HG02798 (cell line): ENCODE measurements around the gene TM9SF3.
A peak's percentile ranks its signal among the peaks of the same experiment; 100 is the strongest.
"Not testable (repeated sequence)": the region's sequence is repeated elsewhere in the genome, so short reads cannot be mapped to it uniquely, and the experiment has no call there.

Source experiments
- ATAC-seq: cut with Tn5 transposase; IDR thresholded peaks from one replicate; pipeline ENCODE4 v1.9.1; 2021; ENCODE audit warnings: mild to moderate bottlenecking; ENCODE audit not compliant: unreplicated experiment, poor library complexity

The TM9SF3 gene

GRCh38 chr10:96606216-96606615 is 19.4 kb upstream of the TM9SF3 start:
- no peak for ATAC-seq

DNA sequence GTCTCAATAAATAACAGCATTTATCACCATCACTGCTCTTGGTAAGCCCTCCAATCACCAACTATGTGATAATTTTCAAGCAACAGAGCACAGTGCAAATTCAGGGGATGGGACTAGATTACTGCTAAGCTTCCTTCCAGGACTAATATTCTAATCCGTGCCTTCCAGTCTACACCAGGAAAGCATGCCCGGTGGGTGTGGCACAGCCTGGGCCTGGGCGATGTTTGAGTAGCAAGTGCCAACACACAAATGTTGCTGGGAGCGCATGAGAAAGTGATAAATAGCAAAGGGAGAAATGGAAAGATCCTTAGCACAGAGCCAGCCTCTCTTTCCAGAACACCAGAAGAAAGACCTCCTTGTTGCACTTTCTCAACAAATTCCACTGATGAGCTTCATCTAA is 13.5 kb upstream of the TM9SF3 start:
- ATAC-seq: no peak

DNA sequence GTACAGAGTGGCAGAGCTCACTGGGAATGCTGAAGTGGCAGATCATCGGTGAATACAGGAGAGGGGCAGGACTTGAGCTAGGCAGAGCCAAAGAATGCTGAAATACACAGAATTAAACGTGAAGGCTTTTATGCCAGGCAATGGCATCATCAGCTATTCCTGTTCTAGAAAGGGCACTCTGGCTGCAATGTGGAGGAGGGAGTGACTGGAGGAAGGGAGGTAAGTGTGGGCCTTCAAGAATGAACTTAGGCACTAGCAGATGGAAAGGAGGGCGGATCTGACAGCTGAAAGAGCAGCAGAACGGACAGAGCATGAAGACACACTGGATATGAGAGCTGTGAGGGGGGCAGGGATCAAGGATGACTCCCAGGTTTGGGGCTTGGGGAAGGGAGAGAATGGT is 12.0 kb upstream of the TM9SF3 start:
- no peak for ATAC-seq

- ATAC-seq: no peak
These were observed 9.9 kb upstream of the TM9SF3 start for GRCh38 chr10:96596422-96597407.

GRCh38 chr10:96595741-96596140 is 8.9 kb upstream of the TM9SF3 start:
- ATAC-seq: no peak

DNA sequence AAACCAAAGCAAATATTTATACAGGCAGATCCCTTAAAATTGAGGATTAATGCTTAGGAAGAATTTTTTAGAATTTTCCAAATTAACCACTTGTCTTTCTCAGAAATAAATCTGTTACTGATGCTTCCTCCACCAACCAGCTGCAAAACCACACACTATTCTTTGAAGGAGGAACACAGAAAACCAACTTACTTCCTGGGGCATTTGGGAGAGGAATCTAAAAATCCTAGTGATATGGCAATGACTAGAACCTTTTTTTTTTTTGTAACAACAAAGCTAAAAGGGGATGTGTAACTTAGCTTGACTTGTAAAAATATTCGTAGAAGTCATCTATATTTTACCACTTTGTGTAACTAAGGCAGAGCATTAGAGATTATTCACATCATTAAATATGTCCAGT is 5.1 kb upstream of the TM9SF3 start:
- no peak for ATAC-seq

GRCh38 chr10:96588616-96589419 is 2.0 kb upstream of the TM9SF3 start:
- ATAC-seq: peak; percentile 24

GRCh38 chr10:96588060-96588554 is 1.3 kb upstream of the TM9SF3 start:
- ATAC-seq: no peak

- ATAC-seq: no peak
These were observed 650 bp upstream of the TM9SF3 start for GRCh38 chr10:96587264-96588059.

GRCh38 chr10:96585736-96586418 is 935 bp downstream of the TM9SF3 start:
- no peak for ATAC-seq

DNA sequence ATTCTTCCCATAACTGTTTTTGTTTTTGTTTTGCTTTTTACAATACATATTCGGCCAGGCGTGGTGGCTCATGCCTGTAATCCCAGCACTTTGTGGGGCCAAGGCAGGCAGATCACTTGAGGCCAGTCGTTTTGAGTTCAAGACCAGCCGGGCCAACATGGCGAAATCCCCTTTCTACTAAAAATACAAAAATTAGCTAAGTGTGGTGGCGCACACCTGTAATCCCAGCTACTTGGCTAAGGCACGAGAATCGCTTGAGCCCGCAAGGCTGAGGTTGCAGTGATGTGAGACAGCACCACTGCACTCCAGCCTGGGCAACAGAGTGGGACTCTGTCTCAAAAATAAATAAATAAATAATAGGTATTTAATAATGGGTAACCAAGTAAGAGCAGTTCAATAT is 2.3 kb downstream of the TM9SF3 start:
- no peak for ATAC-seq

GRCh38 chr10:96584035-96584434 is 2.8 kb downstream of the TM9SF3 start:
- ATAC-seq: no peak

DNA sequence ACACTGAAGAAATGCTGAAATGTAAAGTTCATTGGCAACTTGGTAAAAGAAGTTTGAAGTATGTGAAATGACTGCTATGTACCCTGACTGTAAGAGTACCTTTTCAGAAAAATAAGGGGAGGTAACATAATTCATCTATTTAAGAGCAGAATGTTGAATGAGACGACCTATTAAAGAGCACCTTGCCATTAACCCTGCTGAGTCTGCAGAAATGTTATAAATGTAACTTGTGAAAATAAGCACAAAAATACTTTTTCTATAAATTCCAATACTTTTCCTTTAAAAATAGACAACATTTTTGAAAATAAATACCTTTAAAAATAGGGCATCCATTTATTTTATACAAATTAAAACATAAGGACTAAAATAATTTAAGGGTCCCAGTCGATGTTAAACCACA is 7.7 kb downstream of the TM9SF3 start:
- no peak for ATAC-seq

GRCh38 chr10:96578633-96579032 is 8.2 kb downstream of the TM9SF3 start:
- ATAC-seq: no peak

- no peak for ATAC-seq
These were observed 8.8 kb downstream of the TM9SF3 start for GRCh38 chr10:96578022-96578421.

DNA sequence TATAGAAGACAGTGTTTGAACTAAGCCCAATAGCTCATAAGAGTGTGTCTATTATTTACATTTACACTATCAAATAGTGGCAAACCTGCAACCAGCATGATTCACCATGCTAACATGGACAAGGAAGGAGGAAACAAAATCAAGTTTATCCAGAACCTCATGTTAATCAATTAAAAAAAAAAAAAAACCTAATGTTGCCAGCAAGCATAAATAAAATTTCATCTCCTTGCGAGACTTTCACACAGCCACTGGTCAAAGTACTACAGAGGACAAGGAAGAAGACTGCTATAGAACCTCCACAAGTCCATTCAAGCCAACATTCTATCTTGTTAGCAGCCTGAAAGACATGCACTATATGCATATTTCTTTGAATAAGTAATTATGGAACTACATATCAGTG is 9.7 kb downstream of the TM9SF3 start:
- ATAC-seq: no peak

- no peak for ATAC-seq
These were observed 10.4 kb downstream of the TM9SF3 start for GRCh38 chr10:96576277-96576980.

GRCh38 chr10:96574564-96574963 is 12.2 kb downstream of the TM9SF3 start:
- ATAC-seq: not testable (repeated sequence)

DNA sequence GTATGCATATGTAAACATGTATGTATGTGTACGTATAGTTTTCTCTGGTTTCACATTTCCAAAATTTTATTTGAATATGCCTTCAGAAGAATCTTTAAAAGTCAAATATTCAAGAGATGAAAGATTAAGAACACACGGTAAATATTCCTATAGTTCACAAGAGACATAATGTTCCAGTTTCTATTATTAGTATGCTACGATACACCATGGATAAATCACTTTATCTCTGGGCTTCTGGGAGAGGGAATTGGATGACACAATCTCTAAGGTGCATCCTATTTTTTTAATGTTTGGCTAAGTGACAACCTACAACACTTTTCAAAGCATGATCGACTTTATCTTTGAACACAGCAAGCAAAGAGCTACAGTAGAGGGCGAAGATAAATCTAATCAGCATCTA is 13.8 kb downstream of the TM9SF3 start:
- ATAC-seq: no peak
